ENCODE measurements around the gene ARL14. TPM values are rescaled to one million over a fixed set of nuclear protein-coding genes. Genes with fewer than 3 reads are reported as not detected.

Gene ARL14
- total RNA-seq, 4 donors from 2014 or later: not detected

DNA sequence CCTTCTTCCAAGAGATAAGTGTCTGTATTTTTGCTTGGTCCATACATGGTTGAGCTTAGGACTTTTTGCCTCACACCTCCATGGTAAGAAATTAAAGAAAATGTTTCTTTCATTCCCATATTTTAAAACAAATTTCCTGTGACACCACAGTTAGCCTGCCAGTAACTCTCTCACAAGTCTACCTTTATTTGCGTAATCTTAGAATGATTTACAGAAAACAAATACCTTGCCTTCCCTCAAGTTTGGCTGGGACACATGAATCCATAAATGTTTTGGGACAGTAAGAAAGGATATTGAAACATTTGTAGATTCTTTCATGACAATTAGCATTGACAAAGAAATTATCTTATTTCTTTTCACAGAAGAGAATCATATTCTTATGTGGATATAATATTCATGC, 3.8 kb upstream of the ARL14 start:
- H3K4me1 ChIP-seq: peaks cover 0 to 15% of the 10 kb centered on the region in 2 donors
- intact Hi-C loops (cut with DNase I): no loop called here

DNA sequence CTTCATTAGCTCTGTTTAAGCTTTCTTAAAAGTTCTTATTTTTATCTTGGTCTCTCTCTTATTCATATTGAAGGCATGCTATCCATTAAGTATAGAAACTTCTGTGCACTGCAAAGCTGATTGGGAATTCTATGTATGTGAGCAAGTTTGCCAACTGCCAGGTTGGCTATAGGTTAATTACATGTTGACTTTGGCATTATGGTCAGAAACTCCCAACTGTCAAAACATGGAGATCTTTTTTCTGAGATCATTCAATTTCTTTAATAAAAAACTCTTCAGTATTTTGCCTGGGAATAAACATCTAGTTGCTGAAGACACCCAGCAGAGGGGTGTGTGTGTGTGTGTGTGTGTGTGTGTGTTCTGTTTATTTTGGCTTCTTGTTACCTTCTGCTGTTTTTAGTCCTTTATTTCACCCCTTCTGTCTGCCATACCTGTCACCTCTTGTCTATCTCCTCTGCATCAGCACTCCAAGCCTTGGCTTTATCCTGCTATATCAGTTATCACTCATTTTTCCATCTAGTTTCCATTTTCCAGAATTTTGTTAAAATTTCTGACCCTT, 1.3 kb upstream of the ARL14 start:
- H3K27me3 ChIP-seq: no peaks in the 10 kb centered on the region
- intact Hi-C loops (cut with DNase I): no loop called here
- DNase-seq: no peak
- H3K9me3 ChIP-seq: no peaks in the 10 kb centered on the region
- no peak overlapping the region for H3K27ac ChIP-seq
- no peak overlapping the region for H3K4me3 ChIP-seq (replicated peaks in 1 of 3)
- no peaks in the 10 kb centered on the region for H3K36me3 ChIP-seq
- H3K4me1 ChIP-seq: peaks cover 0 to 15% of the 10 kb centered on the region in 2 donors
- TF ChIP-seq, protein P1, sequence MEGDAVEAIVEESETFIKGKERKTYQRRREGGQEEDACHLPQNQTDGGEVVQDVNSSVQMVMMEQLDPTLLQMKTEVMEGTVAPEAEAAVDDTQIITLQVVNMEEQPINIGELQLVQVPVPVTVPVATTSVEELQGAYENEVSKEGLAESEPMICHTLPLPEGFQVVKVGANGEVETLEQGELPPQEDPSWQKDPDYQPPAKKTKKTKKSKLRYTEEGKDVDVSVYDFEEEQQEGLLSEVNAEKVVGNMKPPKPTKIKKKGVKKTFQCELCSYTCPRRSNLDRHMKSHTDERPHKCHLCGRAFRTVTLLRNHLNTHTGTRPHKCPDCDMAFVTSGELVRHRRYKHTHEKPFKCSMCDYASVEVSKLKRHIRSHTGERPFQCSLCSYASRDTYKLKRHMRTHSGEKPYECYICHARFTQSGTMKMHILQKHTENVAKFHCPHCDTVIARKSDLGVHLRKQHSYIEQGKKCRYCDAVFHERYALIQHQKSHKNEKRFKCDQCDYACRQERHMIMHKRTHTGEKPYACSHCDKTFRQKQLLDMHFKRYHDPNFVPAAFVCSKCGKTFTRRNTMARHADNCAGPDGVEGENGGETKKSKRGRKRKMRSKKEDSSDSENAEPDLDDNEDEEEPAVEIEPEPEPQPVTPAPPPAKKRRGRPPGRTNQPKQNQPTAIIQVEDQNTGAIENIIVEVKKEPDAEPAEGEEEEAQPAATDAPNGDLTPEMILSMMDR (IDR thresholded peaks at IDR 0.05): no peak
- TF ChIP-seq POLR2A (IDR thresholded peaks at IDR 0.05): no peak

More for the DNA sequence above, 3.8 kb upstream of the ARL14 start:
- no peaks in the 10 kb centered on the region for H3K36me3 ChIP-seq
- H3K4me3 ChIP-seq (replicated peaks in 1 of 3): no peak overlapping the region
- no peaks in the 10 kb centered on the region for H3K9me3 ChIP-seq
- WGBS, 2 donors: 96 to 100% methylated on average over 1 of the region's 1 CpG
- no peak overlapping the region for H3K27ac ChIP-seq
- no peak for DNase-seq
- no peak for TF ChIP-seq POLR2A (IDR thresholded peaks at IDR 0.05)
- TF ChIP-seq, protein P1 (IDR thresholded peaks at IDR 0.05): no peak
- H3K27me3 ChIP-seq: no peaks in the 10 kb centered on the region

DNA sequence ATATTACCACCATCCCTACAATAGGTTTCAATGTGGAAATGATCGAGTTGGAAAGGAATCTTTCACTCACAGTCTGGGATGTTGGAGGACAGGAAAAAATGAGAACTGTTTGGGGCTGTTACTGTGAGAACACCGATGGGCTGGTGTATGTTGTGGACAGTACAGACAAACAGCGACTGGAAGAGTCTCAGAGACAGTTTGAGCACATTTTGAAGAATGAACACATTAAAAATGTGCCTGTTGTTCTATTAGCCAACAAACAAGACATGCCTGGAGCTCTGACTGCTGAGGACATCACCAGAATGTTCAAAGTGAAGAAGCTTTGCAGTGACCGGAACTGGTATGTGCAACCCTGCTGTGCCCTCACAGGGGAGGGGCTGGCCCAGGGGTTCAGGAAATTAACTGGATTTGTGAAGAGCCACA, 510 bp downstream of the ARL14 start:
- Histone ChIP-seq H3K4me1 (peaks cover 0 to 15% of the 10 kb centered on the region in 2 donors), H3K36me3 (no peaks in the 10 kb centered on the region), H3K9me3 (no peaks in the 10 kb centered on the region), H3K4me3 (replicated peaks in 1 of 3) (no peak overlapping the region), H3K27ac (no peak overlapping the region), H3K27me3 (no peaks in the 10 kb centered on the region)
- peak; percentile 12 to 21 for DNase-seq
- TF ChIP-seq, protein P1 (IDR thresholded peaks at IDR 0.05): no peak
- no peak for TF ChIP-seq POLR2A (IDR thresholded peaks at IDR 0.05)
- WGBS, 2 donors: 81 to 87% methylated on average over 4 of the region's 4 CpGs
- intact Hi-C loops (cut with DNase I): no loop called here

DNA sequence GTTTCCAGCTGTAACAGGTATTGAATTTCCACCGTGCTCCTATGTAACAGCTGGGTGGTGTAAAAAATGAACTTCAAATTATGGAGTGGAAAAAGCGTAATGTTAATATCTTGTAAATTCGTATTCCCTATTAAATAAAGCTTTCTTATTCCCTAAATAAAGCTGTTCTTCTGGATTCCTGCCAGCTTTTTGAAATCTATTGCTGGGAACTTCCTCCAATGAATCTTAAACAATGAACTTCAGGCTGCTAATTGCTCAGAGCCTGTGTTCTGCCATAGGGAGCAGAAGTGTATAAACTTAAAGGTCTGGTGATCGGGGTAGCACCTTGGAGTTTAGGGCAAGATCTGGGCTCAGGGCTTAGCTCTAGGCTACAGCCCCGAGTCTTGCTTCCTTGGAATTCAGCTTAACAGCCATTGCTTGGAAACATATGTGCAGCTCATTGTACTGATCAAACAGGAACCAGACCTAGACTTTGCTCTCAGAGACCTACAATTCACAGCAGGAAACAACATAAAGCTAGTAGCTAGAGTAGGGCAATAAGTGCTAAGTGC, 1.4 kb downstream of the ARL14 start:
- intact Hi-C loops (cut with DNase I): no loop called here

DNA sequence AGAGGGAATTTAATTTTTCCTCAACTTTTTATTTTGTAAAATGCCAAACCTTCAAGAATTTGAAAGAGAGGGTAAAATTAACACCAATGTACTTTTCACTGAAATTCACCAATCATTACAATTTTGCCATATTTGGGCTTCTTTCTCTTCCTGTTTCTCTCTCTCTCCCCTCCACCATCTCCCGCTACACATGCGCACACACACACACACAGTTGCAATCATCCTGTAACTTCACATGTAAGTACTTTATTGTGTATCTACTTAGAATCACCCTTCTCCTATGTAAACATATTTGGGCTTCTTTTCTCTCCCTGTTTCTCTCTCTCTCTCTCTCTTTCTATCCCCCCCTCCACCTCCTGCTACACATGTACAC, 7.4 kb downstream of the ARL14 start:
- TF ChIP-seq, protein P1 (IDR thresholded peaks at IDR 0.05): no peak
- no peak for TF ChIP-seq POLR2A (IDR thresholded peaks at IDR 0.05)
- 95 to 96% methylated on average over 2 of the region's 2 CpGs for WGBS, 2 donors
- H3K27ac ChIP-seq: no peak overlapping the region
- H3K4me1 ChIP-seq: no peaks in the 10 kb centered on the region
- H3K9me3 ChIP-seq: no peaks in the 10 kb centered on the region
- no peak for DNase-seq
- H3K27me3 ChIP-seq: no peaks in the 10 kb centered on the region
- no peak overlapping the region for H3K4me3 ChIP-seq (replicated peaks in 1 of 3)
- no peaks in the 10 kb centered on the region for H3K36me3 ChIP-seq
- intact Hi-C loops (cut with DNase I): no loop called here

More for the DNA sequence above, 1.4 kb downstream of the ARL14 start:
- H3K4me3 ChIP-seq (replicated peaks in 1 of 3): no peak overlapping the region
- H3K27me3 ChIP-seq: no peaks in the 10 kb centered on the region
- no peaks in the 10 kb centered on the region for H3K36me3 ChIP-seq
- H3K9me3 ChIP-seq: no peaks in the 10 kb centered on the region
- no peak overlapping the region for H3K27ac ChIP-seq
- WGBS, 2 donors: 68 to 72% methylated on average over 5 of the region's 5 CpGs
- no peak for TF ChIP-seq POLR2A (IDR thresholded peaks at IDR 0.05)
- TF ChIP-seq, protein P1 (IDR thresholded peaks at IDR 0.05): no peak
- H3K4me1 ChIP-seq: peaks cover 0 to 15% of the 10 kb centered on the region in 2 donors
- DNase-seq: no peak

Data from thyroid gland (tissue), 4 donors.